ENCODE measurements around the gene SELENOP. TPM values are rescaled to one million over a fixed set of nuclear protein-coding genes. Genes with fewer than 3 reads are reported as not detected.

The SELENOP gene
- total RNA-seq, 4 donors from 2014 or later = 248 to 758 (median 461) TPM

DNA sequence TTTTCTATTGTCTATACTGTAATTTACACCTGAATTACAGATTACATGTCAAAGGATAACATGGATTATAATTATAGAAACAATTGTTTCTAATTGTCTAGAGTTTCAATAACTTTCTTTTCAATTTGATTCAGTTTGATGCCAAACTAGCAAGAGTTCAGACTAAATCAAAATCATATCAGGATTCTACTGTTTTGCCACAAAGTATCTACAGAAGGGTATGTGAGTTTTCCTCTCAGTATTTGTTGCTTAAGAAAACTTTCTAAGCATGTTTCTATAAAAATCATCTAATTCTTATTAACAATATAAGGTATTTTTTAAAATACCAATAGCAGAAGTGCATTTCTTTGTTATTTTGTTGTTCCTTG lies 12.5 kb downstream of the SELENOP start:
- no peaks in the 10 kb centered on the region for H3K9me3 ChIP-seq
- intact Hi-C loops (cut with DNase I; ENCODE audit: low total_unique reads) = no loop called here
- no peak for TF ChIP-seq POLR2A (IDR thresholded peaks at IDR 0.05)
- TF ChIP-seq, protein P1, sequence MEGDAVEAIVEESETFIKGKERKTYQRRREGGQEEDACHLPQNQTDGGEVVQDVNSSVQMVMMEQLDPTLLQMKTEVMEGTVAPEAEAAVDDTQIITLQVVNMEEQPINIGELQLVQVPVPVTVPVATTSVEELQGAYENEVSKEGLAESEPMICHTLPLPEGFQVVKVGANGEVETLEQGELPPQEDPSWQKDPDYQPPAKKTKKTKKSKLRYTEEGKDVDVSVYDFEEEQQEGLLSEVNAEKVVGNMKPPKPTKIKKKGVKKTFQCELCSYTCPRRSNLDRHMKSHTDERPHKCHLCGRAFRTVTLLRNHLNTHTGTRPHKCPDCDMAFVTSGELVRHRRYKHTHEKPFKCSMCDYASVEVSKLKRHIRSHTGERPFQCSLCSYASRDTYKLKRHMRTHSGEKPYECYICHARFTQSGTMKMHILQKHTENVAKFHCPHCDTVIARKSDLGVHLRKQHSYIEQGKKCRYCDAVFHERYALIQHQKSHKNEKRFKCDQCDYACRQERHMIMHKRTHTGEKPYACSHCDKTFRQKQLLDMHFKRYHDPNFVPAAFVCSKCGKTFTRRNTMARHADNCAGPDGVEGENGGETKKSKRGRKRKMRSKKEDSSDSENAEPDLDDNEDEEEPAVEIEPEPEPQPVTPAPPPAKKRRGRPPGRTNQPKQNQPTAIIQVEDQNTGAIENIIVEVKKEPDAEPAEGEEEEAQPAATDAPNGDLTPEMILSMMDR (IDR thresholded peaks at IDR 0.05) = no peak
- H3K4me3 ChIP-seq = no peak overlapping the region
- H3K36me3 ChIP-seq = no peaks in the 10 kb centered on the region
- H3K4me1 ChIP-seq = no peaks in the 10 kb centered on the region
- DNase-seq = no peak
- no peaks in the 10 kb centered on the region for H3K27me3 ChIP-seq
- no peak overlapping the region for H3K27ac ChIP-seq

DNA sequence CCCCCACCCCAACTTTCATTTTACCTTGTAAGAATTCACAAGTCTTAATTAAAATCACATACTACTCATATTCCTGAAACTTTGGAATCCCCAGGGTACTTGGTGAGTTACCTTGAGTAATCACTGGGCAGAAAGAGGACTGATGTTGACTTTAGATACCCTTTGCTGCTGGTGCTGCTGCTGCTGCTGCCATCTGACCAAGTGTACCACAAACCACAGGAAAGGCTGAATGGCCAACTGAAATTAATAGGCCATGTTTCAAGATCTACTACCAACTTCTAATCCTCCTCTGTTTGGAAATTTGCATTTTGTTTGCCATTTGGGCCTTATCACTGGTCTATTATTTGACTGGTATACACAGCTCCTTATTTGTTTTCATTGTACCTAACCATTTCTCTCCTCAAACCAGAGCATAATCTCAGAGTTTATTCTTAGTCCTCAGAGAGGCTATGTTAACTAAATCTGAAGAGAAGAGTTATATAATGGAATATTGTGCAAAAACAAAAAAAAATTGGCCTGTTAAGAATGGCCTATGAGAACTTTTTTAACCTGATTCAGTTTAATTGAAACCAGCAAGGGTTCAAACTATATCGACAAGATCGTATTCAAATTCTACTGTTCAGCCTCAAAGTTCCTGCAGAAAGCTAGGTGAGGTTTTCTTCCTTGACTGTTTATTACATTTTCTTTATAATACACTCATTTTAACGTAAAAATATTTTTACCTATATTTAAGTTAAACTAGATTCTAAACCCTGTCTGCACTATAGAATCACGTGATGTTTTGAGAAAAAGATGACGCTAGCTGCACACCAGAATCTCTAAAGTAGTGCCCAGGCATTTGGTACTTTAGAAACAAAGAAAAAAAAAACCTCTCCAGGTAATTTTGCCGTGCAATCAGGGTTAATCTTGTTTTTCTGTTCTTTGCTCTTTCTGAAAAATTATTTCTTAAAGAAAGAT lies 13.1 kb downstream of the SELENOP start:
- Histone ChIP-seq H3K27ac (no peak overlapping the region), H3K27me3 (no peaks in the 10 kb centered on the region), H3K4me1 (no peaks in the 10 kb centered on the region), H3K36me3 (no peaks in the 10 kb centered on the region), H3K9me3 (no peaks in the 10 kb centered on the region), H3K4me3 (no peak overlapping the region)
- DNase-seq = no peak
- TF ChIP-seq POLR2A (IDR thresholded peaks at IDR 0.05) = no peak
- TF ChIP-seq, protein P1 (IDR thresholded peaks at IDR 0.05) = no peak
- intact Hi-C loops (cut with DNase I; ENCODE audit: low total_unique reads) = no loop called here

DNA sequence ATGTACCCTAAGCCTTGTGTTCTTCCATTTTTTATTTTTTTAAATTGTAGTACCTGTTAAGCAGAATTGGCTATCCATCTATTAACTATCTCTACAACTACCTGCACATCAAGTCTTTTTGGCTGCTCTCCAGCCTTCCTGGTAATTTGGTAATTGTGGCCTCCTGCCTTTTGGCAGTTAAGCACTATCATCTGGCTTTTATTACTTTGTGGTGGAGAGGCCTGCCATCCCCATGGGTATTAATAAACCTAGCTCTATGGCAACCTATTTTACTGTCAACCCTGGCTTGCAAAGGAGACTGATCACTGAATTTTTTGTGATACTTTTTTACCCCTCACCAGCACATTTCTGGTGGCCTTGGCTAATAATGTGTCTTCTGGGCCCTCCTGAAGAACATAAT lies 20.5 kb downstream of the SELENOP start:
- Histone ChIP-seq H3K9me3 (peaks cover 0 to 5% of the 10 kb centered on the region in 2 donors), H3K4me1 (no peaks in the 10 kb centered on the region), H3K27me3 (no peaks in the 10 kb centered on the region), H3K36me3 (no peaks in the 10 kb centered on the region), H3K27ac (no peak overlapping the region), H3K4me3 (no peak overlapping the region)
- intact Hi-C loops (cut with DNase I; ENCODE audit: low total_unique reads) = no loop called here
- TF ChIP-seq, protein P1 (IDR thresholded peaks at IDR 0.05) = no peak
- no peak for TF ChIP-seq POLR2A (IDR thresholded peaks at IDR 0.05)
- no peak for DNase-seq

DNA sequence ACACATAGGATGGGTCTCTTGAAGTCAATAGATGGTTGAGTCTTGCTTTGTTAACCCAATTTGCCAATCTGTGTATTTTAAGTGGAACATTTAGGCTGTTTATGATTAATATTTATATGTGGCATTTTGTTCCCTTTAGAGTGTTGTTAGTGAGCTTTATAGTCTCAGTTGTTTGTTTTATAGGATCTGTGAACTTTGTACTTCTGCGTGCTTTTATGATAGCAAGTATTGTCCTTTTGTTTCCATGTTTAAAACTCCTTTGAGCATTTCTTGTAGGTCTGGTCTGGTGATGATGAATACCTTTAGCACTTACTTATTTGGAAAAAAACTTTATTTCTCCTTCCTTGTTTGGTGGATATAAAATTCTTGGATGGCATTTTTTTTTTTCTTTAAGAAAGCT lies 23.8 kb downstream of the SELENOP start:
- Histone ChIP-seq H3K27ac (no peak overlapping the region), H3K36me3 (no peaks in the 10 kb centered on the region), H3K4me3 (no peak overlapping the region), H3K9me3 (peaks cover 0 to 5% of the 10 kb centered on the region in 2 donors), H3K27me3 (no peaks in the 10 kb centered on the region), H3K4me1 (no peaks in the 10 kb centered on the region)
- no peak for DNase-seq
- intact Hi-C loops (cut with DNase I; ENCODE audit: low total_unique reads) = loop anchor here (5.0 kb wide), 1 partner anchor 1671 kb away; no protein-coding TSS in a partner anchor
- TF ChIP-seq, protein P1 (IDR thresholded peaks at IDR 0.05) = no peak
- TF ChIP-seq POLR2A (IDR thresholded peaks at IDR 0.05) = no peak

DNA sequence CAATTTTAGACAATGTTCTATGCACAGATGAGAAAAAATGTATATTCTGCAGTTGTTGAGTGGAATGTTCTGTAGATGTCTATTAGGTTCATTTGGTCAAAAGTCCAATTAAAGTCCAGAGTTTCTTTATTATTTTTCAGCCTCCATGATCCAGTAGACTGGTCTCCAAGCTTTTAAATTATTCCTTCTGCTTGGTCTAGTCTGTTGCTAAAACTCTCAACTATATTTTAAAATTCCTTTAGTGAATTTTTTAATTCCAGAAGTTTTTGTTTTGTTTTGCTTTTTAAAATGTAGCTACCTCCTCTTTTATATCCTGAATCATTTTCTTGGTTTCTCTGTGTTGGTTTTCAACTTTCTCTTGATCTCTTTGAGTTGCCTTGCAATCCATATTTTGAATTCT lies 24.6 kb downstream of the SELENOP start:
- DNase-seq = no peak
- TF ChIP-seq, protein P1 (IDR thresholded peaks at IDR 0.05) = no peak
- TF ChIP-seq POLR2A (IDR thresholded peaks at IDR 0.05) = no peak
- intact Hi-C loops (cut with DNase I; ENCODE audit: low total_unique reads) = loop anchor here (5.0 kb wide), 1 partner anchor 1670 kb away; no protein-coding TSS in a partner anchor
- no peak overlapping the region for H3K4me3 ChIP-seq
- no peaks in the 10 kb centered on the region for H3K36me3 ChIP-seq
- peaks cover 0 to 5% of the 10 kb centered on the region in 2 donors for H3K9me3 ChIP-seq
- no peaks in the 10 kb centered on the region for H3K4me1 ChIP-seq
- H3K27ac ChIP-seq = no peak overlapping the region
- no peaks in the 10 kb centered on the region for H3K27me3 ChIP-seq

All from uterus (tissue), 4 donors.